Stimulated activated naive CD8-positive, alpha-beta T cell treated with anti-CD3 and anti-CD28 coated beads, Interleukin-15, Interleukin-2, amounts not matched to agents 100 U/mL and 50 U/mL, for 24 hours (primary cell): Measurements from ENCODE around the gene PTPRN2.

Experiments used
- ATAC-seq: fragments of 150-1000 bp; cut with Tn5 transposase; one replicate; pipeline ENCODE4 v1.10.0; 2021
- DNase-seq: peaks from one replicate; pipeline ENCODE4 v3.0.0; 2021

Gene PTPRN2

DNA sequence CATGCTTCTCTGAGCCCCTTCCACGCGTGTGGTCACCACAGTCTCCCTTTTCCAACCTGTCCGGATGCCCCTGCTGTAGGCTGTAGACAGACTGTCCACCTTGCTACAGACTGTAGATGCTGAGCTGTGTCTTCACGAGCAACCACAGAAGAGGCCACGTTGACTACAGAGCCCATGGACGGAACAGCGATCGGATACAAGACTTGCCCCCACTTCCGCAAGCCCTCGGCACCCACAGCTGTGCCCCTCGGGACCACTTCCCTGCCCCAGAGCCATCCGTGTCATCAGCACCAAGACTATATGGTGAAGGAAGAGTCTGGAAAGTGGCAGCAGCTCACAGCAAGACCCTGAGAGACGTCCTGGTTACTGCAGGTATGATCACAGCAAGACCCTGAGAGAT is 759.4 kb downstream of the PTPRN2 start:
- ATAC-seq (no peak), DNase-seq (no peak)

DNA sequence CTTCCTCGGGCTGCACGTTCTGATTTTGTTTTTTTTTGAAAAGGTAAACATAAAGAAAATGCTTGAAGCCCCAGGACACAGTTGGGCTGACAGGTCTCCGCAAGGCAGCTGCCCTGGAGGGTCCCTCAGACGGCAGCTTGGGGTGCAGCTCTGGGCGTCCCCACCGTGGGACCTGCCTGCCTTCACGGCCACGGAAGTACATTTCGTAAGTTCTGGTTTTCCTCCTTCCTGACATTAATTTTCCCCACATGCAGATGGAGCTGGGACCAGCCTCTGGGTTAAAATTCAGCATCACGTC is 759.8 kb downstream of the PTPRN2 start:
- no peak for ATAC-seq
- DNase-seq = no peak

DNA sequence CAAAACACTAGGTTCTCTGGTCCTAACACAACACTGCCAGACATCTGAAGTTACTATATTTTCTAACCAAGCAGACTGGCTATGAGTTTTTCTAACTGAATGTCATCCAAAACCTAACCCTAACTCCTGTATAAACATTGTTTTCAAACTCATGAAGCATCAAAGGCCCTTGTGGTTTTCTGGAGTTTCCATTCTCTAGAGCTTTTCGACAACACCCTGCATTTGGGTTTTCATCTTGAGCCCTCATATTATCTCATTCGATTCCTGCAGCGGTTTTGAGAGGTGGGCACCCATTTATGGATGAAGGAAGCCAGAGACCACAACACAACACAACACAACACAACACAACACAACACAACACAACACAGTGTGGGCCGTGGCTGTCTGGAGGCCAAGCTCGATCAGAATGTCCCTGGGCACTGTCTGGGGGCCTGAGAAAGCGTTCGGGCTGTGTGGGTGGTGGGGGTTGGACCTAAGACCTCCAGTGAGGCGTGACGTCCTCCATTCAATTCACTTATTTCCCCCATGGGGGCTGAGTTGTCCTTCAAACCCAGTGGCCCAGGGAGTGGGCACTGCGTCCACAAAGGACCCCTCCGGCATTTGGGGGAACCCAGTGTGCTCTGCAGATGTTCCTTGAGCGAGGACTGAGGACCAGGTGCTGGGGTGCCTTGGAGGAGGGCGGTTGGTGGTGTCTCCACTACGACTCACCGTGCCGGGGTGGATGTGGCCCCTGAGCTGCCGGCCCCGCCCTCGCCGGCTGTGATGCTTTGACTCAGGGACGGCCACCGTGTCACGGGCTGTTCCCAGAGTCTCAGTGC is 760.4 kb downstream of the PTPRN2 start:
- DNase-seq (peak; percentile 9), ATAC-seq (no peak)

DNA sequence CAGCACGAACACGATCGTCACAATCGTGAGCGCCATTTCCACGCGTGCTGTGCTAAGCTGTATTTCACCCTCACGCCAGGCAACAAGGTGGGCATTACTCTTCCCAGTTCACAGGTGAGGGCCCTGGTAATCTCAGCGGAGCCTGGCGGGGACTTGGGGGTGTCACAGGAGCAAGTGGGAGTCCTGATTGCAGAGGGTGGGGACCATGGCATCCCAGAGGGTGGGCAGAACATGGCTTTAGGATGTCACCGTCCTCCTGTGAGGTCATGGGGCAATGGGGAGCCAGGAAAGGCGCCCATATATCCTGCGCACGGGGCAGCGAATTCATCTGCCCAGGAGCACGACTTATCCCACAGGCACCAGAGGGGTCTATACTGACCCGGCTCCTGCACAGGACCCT is 761.1 kb downstream of the PTPRN2 start:
- DNase-seq (no peak), ATAC-seq (no peak)

DNA sequence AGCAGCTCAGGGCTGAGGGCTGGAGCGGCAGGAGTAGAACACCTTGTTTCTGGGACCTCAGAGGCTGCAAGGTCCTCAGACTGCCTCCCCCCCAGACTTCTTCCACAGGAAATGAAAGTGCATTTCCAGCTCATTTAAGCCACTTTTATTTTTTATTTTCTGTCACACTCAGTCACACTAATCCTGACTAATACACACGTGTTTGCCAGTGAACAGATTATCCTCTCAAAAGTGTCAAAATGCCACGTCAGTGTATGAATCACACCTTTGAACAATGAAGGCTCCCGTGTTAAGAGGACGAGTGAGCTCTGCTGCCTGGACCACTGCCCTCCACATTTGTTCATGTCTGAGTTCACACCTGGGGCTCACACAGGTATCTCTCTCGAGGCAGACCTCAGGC is 762.3 kb downstream of the PTPRN2 start:
- no peak for DNase-seq
- ATAC-seq = peak; percentile 72

DNA sequence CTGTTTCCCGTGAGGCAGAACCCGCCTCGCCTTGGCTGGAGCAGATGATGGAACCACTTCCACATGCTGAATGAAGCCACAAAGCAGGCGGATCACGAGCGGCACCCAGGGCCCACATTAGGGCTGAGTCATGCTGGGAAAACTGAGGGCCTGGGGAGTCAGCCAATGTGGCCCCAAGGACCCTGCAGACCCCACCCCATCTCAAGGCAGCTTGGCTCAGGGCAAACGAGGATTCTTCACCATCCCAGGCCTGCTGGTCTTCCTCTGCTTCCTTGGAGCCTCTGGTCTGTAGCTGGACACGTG is 762.9 kb downstream of the PTPRN2 start:
- no peak for DNase-seq
- ATAC-seq = no peak

DNA sequence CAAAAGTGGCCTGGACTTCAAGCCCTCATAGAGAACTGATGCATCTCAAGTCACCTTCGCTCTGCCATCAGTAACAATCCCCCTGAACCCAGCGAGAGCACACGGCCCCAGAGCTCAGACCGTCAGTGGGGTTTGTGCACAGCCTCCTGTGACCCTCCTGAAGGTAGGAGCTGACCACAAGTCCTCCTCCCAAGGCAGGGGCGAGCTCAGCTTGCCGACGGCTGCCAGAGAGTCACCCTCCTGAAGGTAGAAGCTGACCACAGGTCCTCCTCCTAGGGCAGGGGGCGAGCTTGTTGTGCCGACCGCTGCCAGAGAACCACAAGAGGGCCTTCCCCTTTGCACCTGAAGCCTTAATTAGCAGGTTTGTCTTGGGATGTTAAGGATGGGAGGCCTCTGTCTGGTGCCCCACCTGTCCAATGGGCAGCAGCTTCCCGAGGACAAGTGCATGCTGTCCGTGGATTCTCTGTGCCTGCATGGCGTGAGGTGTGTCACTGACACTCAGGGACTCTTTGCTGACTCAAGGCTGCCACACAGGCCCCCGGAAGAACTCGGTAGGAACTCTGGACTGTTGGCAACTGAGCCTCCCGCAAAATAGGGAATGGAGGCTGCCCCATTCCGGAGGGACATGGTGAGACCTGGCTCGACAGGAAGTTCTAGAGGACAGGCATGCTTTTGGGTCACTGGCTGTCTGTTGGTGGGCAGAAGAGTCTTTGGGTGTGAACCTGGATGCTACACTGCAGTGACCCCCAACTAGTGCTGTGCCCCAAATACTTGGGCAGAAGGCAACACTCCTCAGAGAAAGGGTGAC is 763.4 kb downstream of the PTPRN2 start:
- no peak for DNase-seq
- ATAC-seq = no peak

DNA sequence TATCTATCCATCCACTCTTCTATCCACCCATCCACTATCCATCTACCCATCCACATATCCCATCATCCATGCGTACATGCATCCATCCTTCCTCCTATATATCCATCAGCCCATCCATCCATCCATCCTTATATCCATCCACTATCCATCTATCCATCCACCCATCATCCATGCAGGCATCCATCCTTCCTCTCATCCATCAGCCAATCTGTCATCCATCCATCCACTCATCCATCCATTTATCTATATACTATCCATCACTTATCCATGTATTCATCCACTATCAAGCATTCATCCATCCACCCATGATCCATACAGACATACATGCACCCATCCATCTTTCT is 765.0 kb downstream of the PTPRN2 start:
- no peak for DNase-seq
- no peak for ATAC-seq

DNA sequence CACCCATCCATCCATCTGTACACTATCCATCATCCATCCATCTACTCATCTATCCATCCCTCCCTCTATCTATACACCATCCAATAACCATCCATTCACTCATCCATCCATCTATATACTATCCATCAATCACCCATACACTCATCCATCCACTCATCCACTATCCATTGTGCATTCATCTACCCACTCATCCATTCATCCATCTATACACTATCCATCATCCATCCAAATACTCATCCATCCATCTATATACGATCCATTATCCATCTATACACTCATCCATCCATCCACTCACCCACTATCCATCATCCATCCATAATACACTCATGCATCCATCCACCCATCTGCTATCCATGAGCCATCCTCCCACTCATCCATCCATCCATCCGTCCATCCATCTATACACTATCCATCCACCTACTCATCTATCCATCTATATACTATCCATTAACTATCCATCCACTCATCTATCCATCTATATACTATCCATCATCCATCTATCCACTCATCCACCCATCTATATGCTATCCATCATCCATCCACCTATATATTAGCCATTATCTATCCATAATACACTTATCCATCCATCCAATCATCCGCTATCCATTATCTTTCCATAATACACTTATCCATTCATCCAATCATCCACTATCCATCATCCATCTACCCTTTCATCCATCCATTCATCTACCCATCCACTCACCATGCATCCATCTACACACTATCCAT is 765.5 kb downstream of the PTPRN2 start:
- no peak for ATAC-seq
- DNase-seq = no peak

DNA sequence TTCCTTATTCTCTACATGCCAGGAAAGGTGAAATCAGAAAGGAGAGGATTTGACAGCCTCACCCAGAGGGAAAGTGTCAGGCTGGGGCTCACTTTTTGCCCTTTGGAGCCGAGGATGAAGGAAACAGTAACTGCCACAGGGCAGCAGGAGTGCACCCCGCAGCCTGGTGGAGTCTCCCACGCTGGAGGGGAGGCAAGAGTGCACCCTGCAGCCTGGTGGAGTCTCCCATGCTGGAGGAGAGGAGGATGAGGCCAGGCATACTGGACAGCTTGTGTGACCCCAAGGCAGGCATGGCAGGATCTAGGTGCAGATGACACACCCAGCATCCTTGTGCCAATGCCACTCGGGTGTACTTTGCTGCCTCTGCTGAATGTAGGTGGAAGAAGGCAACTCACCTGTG is 766.8 kb downstream of the PTPRN2 start:
- DNase-seq (no peak), ATAC-seq (no peak)

DNA sequence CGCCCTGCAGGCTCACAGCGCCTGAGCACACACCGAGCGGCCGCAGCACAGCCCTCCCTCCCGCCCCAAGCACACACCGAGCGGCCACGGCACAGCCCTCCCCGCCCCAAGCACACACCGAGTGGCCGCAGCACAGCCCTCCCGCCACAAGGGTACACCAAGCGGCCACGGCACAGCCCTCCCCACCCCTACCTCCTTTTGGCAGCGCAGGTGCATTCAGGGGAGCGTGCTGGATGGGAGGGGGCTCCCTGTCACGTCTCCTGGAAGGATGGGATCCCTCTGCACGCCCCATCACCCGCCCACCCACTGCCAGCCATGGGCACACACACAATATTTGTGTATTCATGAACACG is 768.2 kb downstream of the PTPRN2 start:
- ATAC-seq = no peak
- DNase-seq = no peak

DNA sequence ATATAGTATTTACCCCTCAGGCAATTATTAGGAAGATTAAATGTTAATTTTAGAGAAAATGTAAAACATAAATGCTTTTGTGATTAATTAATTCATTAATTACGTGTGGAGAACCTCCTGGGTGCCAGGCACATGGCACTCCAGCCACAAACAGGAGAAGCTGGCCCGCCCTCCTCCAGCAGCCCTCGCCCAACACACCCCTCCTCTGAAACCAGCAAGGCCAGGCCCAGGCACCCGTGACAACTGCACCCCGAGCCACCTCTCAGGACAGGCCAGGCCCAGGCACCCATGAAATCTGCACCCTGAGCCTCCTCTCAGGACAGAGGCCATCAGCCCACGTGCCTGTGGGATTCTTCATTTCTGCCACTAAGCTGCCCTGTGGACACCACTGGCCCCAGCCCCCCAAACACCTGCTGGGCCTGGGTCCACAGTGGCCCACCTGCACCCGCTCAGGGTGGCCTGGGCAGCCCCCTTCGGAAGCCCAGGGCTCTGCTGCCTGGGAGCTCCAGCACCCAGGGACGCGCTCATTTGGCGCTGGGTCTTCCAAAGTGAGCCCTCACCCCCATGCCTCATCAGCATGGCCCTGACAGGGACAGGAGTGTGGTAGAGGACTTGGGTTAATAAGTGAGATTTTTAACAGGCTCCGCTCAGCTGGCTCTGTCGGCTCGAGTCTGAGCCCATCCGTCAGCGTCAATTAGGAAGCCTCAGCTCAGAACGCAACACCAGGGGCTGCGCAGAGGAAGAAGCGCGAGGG is 768.7 kb downstream of the PTPRN2 start:
- DNase-seq = no peak
- ATAC-seq = no peak

DNA sequence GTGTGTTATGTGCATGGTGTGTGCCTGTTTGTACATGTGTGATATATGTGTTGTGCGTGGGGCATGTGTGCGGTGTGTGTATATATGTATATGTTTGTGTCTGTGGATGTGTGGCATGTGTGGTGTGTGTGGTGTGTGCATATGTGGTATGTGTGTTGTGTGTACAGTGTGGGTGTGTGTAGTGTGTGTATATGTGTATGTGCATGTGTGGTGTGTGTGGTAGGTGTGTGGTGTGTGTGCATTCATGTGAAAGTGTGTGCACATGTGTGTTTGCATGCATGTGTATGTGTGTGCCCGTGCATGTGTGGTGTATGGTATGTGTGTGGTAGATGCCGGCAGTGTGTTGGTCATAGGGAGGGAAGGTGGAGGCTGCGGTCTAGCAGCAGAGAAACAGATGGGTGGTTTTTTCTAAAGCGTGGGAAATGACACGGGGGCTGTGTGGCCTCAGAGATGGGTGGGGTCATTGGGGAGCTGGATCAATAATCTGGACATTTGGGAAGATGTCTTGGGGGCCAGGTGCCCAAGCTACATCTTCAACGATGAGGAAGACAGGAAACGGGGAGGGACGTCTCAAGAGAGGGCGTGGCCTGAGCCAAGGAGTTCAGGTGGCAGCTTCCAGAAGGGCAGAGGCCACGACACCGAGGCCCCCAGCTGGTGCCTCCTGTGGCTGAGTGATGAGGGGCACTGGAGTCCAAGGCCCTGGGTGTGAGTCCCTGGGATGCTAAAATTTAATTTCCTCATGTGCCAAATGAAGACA is 769.5 kb downstream of the PTPRN2 start:
- no peak for DNase-seq
- ATAC-seq = no peak

DNA sequence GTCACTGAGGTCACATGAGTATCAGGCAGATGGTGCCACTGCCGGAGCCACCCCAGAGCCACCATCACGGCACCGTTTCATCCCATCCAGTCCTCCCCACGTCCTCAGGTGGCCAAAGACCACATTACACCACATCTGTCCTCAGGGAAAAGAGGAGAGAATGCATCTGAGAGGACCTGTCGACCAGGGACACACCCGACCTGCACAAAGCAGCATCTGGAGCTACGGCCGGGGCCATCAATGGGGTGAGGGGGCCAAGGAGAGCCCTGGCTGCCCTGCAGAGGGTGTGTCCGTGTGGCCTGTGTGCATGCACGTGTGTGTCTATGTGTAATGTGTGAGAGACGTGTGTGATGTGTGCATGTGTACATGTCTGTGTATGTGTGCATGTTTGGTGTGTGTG is 770.2 kb downstream of the PTPRN2 start:
- no peak for DNase-seq
- no peak for ATAC-seq

DNA sequence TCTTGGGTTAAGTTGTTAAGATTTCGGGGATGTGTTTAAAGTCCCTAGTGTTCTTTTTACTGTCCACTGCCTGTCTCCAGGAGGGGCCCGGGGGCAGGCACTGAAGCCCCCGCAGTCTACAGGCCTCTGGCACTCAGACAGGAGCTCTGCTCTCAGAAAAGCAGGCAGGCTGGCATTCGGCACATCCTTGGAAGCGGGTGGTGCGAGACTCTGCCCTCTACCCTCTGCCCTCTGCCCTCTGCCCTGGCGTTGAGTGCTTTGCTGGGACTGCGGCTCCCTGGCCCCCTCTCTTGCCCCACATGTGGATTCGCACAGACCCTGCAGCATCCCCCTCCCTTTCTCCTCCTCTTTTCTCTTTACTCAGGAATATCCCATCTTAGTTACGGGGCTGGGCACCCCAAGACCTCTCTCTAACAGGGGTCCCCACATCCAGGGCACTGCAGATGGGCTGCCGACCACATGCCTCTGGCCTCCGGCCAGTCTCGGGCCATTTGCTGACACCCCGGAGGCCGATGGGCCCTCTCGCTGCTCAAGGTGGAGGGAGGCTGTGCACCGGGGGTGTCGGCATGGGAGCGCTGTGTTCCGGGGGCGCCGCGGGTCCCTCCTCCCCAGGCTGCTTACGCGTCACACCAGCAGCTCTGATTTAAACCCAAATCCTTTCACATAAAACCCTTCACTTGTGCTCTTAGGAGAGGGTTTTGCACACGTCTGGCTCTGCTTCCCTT is 770.9 kb downstream of the PTPRN2 start:
- ATAC-seq = no peak
- DNase-seq = no peak

DNA sequence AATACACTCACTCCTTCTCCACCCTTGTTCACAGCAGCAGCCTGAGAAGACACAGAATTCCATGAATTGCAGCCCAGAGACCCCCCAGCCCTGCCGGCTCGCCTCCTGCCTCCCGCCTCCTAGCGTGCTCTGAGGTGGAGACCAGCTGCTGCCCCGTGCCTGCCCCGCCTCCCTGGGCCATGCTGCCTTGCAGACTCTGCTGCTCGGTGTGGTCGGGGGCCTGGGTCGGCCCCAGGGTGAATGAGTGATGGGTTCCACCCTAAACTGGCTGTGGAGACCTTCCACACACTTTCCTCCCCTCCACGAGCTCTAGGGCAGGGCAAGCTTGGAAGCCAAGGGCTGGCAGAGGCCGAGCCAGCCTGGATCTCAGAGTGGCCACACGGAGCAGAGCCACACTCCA is 771.5 kb downstream of the PTPRN2 start:
- ATAC-seq (no peak), DNase-seq (no peak)

DNA sequence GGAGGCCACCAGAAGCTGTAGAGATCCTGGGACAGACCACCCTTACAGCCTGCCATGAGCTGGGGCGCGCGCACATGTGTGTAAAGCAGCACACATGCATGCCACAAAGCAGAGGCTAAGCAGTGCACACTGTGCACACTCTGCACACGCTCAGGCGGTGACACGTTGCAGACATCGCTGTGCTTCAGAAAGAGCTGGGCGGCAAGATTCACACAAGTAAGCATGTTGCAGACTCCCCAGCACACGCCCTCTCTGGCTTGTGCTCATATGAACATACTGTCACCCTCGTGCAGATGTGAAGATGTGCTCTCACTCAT is 772.0 kb downstream of the PTPRN2 start:
- ATAC-seq = no peak

DNA sequence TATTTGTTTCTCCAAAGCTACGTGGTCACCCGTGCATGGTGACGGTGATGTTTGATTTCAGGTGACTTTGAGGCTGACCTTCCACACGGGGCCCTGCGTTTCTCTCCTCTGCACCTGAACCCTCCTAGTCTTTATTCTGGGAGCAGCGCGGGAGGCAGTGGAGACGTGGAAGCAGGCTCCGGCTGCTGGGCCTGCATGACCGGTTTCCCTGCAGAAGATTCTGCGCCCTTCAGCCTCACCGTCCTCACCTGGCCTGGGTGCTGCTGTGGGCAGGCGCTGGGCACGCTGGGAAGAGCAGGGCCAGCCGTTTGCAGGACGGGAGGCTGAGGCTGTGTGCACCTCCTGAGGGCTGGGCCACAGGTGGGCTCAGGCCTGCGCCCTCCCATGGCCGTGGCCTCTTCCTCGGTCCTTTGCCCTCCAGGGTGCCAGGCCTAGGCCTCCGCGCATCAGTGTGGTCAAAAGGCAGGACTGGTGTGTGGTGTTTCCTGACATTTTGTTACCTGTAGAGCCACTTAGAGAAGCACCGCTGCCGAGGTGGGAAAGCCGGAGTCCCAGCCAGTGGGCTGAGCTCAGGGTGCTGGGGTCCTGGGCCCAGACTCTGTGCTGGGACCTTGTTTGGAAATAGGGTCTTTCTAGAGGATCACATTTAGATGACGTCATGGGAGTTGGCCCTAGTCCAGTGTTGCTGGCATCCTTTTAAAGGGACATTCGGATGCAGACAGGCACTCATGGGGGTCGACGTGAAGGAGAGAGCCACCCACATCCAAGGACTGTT is 772.5 kb downstream of the PTPRN2 start:
- DNase-seq (no peak), ATAC-seq (no peak)

More for the DNA sequence above, 772.0 kb downstream of the PTPRN2 start:
- no peak for DNase-seq

DNA sequence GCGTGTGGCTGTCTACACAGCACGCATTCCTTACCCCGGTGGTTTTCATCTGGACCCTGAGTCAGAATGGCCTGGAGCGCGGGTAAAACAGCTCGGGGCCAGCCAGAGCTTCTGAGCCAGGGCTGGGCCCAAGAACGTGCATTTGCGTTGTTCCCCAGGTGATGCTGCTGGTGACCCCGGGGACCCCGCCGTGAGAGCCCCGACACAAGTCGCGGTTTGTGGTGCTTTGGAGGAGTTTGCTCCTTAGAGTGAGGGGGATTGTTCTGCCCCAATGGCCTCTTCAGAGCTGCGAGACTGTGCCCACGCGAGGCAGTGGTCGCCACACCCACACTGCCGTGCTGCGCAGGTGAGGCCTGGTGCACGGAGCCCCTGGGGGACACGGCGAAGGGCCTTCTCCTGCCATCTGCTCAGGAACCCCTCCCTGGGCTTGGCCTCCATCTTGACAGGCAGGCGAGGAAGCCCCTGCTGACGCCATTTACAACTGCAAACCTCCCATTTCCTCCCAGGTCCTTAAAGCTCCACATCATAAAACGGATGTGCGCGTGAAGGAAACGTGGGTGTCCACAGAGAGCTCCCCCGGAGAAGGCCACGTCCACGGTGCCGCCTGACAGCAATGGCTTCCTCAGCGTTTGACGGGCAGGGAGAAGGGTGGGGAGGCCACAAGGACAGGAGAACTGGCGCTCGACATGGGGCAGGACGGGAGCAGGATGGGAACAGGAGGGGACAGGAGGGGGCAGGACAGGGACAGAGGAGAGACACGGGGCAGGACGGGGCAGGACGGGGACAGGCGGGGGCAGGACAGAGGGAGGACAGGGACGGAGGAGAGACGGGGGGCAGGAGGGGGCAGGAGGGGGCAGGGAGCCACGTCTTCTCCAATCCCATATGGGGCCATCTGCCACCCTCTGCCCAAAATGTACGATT is 773.6 kb downstream of the PTPRN2 start:
- ATAC-seq (no peak), DNase-seq (no peak)

DNA sequence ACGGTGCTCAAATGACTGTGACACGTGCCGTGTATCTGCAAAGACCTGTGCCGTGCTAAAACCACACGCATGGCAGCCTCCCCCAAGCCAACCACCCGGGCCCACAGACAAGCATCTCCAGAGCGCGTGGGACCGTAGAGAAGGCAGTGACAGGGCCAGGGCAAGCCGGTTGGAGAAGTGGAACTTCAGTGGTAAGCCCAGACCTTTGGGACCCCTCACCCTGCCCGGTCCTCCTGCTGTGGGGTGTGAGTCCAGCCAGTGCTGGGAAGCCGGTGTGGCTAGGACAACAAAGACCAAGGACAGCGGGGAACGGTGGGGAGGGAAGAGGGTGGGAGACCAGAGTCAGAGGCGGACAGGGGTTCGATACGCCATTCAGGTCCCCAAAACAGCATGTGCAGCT is 774.6 kb downstream of the PTPRN2 start:
- ATAC-seq (no peak), DNase-seq (no peak)
